K562 (cell line): ENCODE data around the gene DKK1.

Experiments
- EZH2 ChIP-seq: IDR thresholded peaks from 2 replicates; pipeline ENCODE4 v1.6.1; 2012; ENCODE audit warnings: low read depth, mild to moderate bottlenecking, inconsistent platforms, low read length, borderline replicate concordance
- HMGXB4 ChIP-seq: sonication (generic); formaldehyde crosslinking; IDR thresholded peaks from 2 replicates; pipeline ENCODE4 v1.8.1; 2023; ENCODE audit warnings: mild to moderate bottlenecking, missing genetic modification reagents
- JUN ChIP-seq, 2 experiments: sonication (generic) in 1 of 2; formaldehyde crosslinking in 1 of 2; IDR thresholded peaks; 2 replicates each; pipeline versions ENCODE4 v1.6.1 to v1.8.0; 2012 to 2022; ENCODE audit warnings: borderline replicate concordance in 2 of 2, mild to moderate bottlenecking in 2 of 2, improper control_type of control experiment in 1 of 2, low read depth in 1 of 2, low read length in 1 of 2, missing genetic modification reagents in 1 of 2
- PHF8 ChIP-seq: fragments of 200-600 bp; sonication (generic); IDR thresholded peaks from 2 replicates; pipeline ENCODE4 v1.6.1; 2012; ENCODE audit warnings: mixed run types, mild to moderate bottlenecking, inconsistent platforms, low read length, moderate library complexity, borderline replicate concordance
- POLR2A ChIP-seq: fragments of 450-650 bp; conservative IDR thresholded peaks from 2 replicates; pipeline ENCODE4 v1.6.1; 2016
- POLR2AphosphoS5 ChIP-seq: IDR thresholded peaks from 2 replicates; pipeline ENCODE4 v1.6.1; 2011; ENCODE audit warnings: mild to moderate bottlenecking, low read depth, low read length, moderate library complexity; ENCODE audit not compliant: control insufficient read depth, insufficient read depth
- RBBP5 ChIP-seq: fragments of 200-600 bp; sonication (generic); IDR thresholded peaks from 2 replicates; pipeline ENCODE4 v1.6.1; 2012; ENCODE audit warnings: borderline replicate concordance, mild to moderate bottlenecking, low read length, control low read depth, inconsistent platforms; ENCODE audit not compliant: insufficient read depth, poor library complexity, severe bottlenecking
- RBM15 ChIP-seq: fragments of 200-400 bp; formaldehyde crosslinking; IDR thresholded peaks from 2 replicates; pipeline ENCODE4 v1.6.1; 2018; ENCODE audit warnings: mild to moderate bottlenecking, low read length, moderate library complexity; ENCODE audit not compliant: insufficient read depth
- SMC3 ChIP-seq: conservative IDR thresholded peaks from 2 replicates; pipeline ENCODE4 v1.6.1; 2011; ENCODE audit warnings: low read depth, low read length, improper control_type of control experiment; ENCODE audit not compliant: insufficient read depth
- TEAD1 ChIP-seq, 2 experiments: fragments of 450-650 bp in 1 of 2; sonication (generic) in 1 of 2; formaldehyde crosslinking; IDR thresholded peaks; 2 replicates each; pipeline versions ENCODE4 v1.4.0 to v1.8.0; 2020 to 2022; ENCODE audit warnings: mild to moderate bottlenecking in 2 of 2, missing genetic modification reagents in 1 of 2
- TF ChIP-seq, protein P1 (sequence below): sonication (generic); formaldehyde crosslinking; IDR thresholded peaks from 2 replicates; pipeline ENCODE4 v1.8.0; 2022; ENCODE audit warnings: mild to moderate bottlenecking, missing genetic modification reagents
- TF ChIP-seq, protein P2 (sequence below), 2 experiments: fragments of 450-650 bp in 1 of 2; sonication (generic) in 1 of 2; formaldehyde crosslinking; conservative IDR thresholded peaks; 2 replicates each; pipeline versions ENCODE4 v1.4.0 to v1.8.1; 2020 to 2022; ENCODE audit warnings: mild to moderate bottlenecking in 1 of 2, missing genetic modification reagents in 1 of 2
- TF ChIP-seq, protein P3 (sequence below), 3 experiments: IDR thresholded peaks in 2 of 3; conservative IDR thresholded peaks in 1 of 3; 2 replicates each; pipeline ENCODE4 v1.5.1; 2011 to 2012; ENCODE audit warnings: low read length in 3 of 3, mild to moderate bottlenecking in 3 of 3, control low read depth in 2 of 3, improper control_type of control experiment in 1 of 3, inconsistent platforms in 1 of 3, low read depth in 1 of 3, mixed read lengths in 1 of 3, moderate library complexity in 1 of 3; ENCODE audit not compliant: insufficient read depth in 2 of 3
- TF ChIP-seq, protein P4 (sequence below): fragments of 250-450 bp; sonication (Bioruptor Pico); IDR thresholded peaks from 2 replicates; pipeline ENCODE4 v1.8.0; 2021; ENCODE audit warnings: moderate library complexity, mild to moderate bottlenecking, inconsistent platforms

GRCh38 chr10:52322323-52322722 is 8.2 kb downstream of the DKK1 start:
- TF ChIP-seq, protein P1, sequence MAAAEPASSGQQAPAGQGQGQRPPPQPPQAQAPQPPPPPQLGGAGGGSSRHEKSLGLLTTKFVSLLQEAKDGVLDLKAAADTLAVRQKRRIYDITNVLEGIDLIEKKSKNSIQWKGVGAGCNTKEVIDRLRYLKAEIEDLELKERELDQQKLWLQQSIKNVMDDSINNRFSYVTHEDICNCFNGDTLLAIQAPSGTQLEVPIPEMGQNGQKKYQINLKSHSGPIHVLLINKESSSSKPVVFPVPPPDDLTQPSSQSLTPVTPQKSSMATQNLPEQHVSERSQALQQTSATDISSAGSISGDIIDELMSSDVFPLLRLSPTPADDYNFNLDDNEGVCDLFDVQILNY (CRISPR knock-in tag), result no peak
- TF ChIP-seq RBBP5 (no peak), POLR2AphosphoS5 (no peak), TEAD1 (CRISPR knock-in tag; IDR thresholded peaks at IDR 0.05) (no peak), EZH2 (no peak), SMC3 (no peak), RBM15 (no peak), JUN (IDR thresholded peaks at IDR 0.05; ENCODE audit: borderline replicate concordance, low read depth, low read length) (no peak), JUN (CRISPR knock-in tag; IDR thresholded peaks at IDR 0.05; ENCODE audit: borderline replicate concordance) (no peak), POLR2A (no peak), PHF8 (no peak), HMGXB4 (CRISPR knock-in tag) (no peak)
- TF ChIP-seq, protein P2, sequence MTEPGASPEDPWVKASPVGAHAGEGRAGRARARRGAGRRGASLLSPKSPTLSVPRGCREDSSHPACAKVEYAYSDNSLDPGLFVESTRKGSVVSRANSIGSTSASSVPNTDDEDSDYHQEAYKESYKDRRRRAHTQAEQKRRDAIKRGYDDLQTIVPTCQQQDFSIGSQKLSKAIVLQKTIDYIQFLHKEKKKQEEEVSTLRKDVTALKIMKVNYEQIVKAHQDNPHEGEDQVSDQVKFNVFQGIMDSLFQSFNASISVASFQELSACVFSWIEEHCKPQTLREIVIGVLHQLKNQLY (CRISPR knock-in tag; conservative IDR thresholded peaks at IDR 0.05), result no peak
- TF ChIP-seq, protein P3, sequence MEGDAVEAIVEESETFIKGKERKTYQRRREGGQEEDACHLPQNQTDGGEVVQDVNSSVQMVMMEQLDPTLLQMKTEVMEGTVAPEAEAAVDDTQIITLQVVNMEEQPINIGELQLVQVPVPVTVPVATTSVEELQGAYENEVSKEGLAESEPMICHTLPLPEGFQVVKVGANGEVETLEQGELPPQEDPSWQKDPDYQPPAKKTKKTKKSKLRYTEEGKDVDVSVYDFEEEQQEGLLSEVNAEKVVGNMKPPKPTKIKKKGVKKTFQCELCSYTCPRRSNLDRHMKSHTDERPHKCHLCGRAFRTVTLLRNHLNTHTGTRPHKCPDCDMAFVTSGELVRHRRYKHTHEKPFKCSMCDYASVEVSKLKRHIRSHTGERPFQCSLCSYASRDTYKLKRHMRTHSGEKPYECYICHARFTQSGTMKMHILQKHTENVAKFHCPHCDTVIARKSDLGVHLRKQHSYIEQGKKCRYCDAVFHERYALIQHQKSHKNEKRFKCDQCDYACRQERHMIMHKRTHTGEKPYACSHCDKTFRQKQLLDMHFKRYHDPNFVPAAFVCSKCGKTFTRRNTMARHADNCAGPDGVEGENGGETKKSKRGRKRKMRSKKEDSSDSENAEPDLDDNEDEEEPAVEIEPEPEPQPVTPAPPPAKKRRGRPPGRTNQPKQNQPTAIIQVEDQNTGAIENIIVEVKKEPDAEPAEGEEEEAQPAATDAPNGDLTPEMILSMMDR (IDR thresholded peaks at IDR 0.05 in 2 of 3, conservative IDR thresholded peaks at IDR 0.05 in 1 of 3; ENCODE audit: insufficient read depth in 2 of 3, low read depth in 1 of 3, low read length in 3 of 3), result no peak
- TF ChIP-seq, protein P4, sequence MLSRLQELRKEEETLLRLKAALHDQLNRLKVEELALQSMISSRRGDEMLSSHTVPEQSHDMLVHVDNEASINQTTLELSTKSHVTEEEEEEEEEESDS (CRISPR knock-in tag), result no peak
